Lung (tissue), 12 donors: ENCODE measurements around the gene ERBB4. TPM values are rescaled to one million over a fixed set of nuclear protein-coding genes. Genes with fewer than 3 reads are reported as not detected.

Source experiments
- ATAC-seq: fragments of 200-7000 bp; cut with Tn5 transposase; one replicate; pipeline ENCODE4 v1.9.1; 2020; ENCODE audit warnings: moderate number of reproducible peaks; ENCODE audit not compliant: insufficient read depth, low FRiP score
- DNase-seq, 3 donors: peaks; one replicate each; pipeline ENCODE4 v3.0.0-alpha.2; 2013 to 2017
- H3K27ac ChIP-seq, 2 donors: one replicate each; pipeline ENCODE4 v1.5.1; 2013; ENCODE audit warnings: mild to moderate bottlenecking in 2 of 2, moderate library complexity in 2 of 2, control low read depth in 1 of 2, inconsistent platforms in 1 of 2, low read depth in 1 of 2, low read length in 1 of 2
- H3K27me3 ChIP-seq, 3 donors: one replicate each; pipeline ENCODE4 v1.5.1; 2013; ENCODE audit warnings: low read length in 2 of 3; ENCODE audit not compliant: control insufficient read depth in 3 of 3, insufficient read depth in 3 of 3
- H3K36me3 ChIP-seq, 4 donors: one replicate each; pipeline ENCODE4 v1.5.1; 2013; ENCODE audit warnings: low read length in 4 of 4, mild to moderate bottlenecking in 1 of 4, moderate library complexity in 1 of 4; ENCODE audit not compliant: control insufficient read depth in 4 of 4, insufficient read depth in 4 of 4
- H3K4me1 ChIP-seq, 5 donors: one replicate each; pipeline ENCODE4 v1.5.1; 2013; ENCODE audit warnings: low read length in 5 of 5, mild to moderate bottlenecking in 2 of 5, moderate library complexity in 1 of 5; ENCODE audit not compliant: control insufficient read depth in 5 of 5, insufficient read depth in 5 of 5
- H3K4me3 ChIP-seq: one replicate; pipeline ENCODE4 v1.5.1; 2013; ENCODE audit warnings: mild to moderate bottlenecking, control low read depth, moderate library complexity
- H3K9ac ChIP-seq, 2 donors: one replicate each; pipeline ENCODE4 v1.5.1; 2013; ENCODE audit warnings: low read length in 2 of 2, control low read depth in 1 of 2; ENCODE audit not compliant: insufficient read depth in 1 of 2
- H3K9me3 ChIP-seq, 4 donors: one replicate each; pipeline ENCODE4 v1.5.1; 2013; ENCODE audit warnings: low read length in 3 of 4, mild to moderate bottlenecking in 1 of 4, moderate library complexity in 1 of 4; ENCODE audit not compliant: control insufficient read depth in 4 of 4, insufficient read depth in 3 of 4
- CTCF ChIP-seq: IDR thresholded peaks from 2 replicates; pipeline ENCODE4 v1.5.1; 2012; ENCODE audit warnings: mild to moderate bottlenecking; ENCODE audit errors: control extremely low read depth, extremely low read depth
- WGBS, 2 donors: extraction: QIAGEN DNeasy Blood & Tissue Kit; methylation state at CpG; one replicate each; pipeline ENCODE4 v1.1.7; 2013; 5-methylcytosine and 5-hydroxymethylcytosine counted together
- polyA plus RNA-seq, 2 donors: library from polyadenylated mRNA; stranded (reverse); fragments of 200-250 nt; gene quantifications; one replicate each; pipeline ENCODE4 v1.2.1, GENCODE V29; 2013
- total RNA-seq, 2 donors: library from RNA; depleted of rRNA in 1 of 2; stranded (reverse); fragments of >200 nt in 1 of 2; gene quantifications; one replicate each; pipeline ENCODE4 v1.2.1, GENCODE V29; 2014 to 2021
- donor health status: control.
- donor health status: control.
- donor health status: Bipolar disorder and iron deficiency.
- donor health status: healthy.
- donor health status: DM: yes; HTN: yes; CAD: no.

ERBB4 gene
- total and polyA plus RNA-seq, 4 donors, result 0.41 to 16.8 (median 5.3) TPM

GRCh38 chr2:211404098-211404497, 1134.5 kb downstream of the ERBB4 start:
- no peak for DNase-seq
- no peak for TF ChIP-seq CTCF

GRCh38 chr2:211401328-211401727, 1137.3 kb downstream of the ERBB4 start:
- Histone ChIP-seq H3K9me3 (no peaks in the 10 kb centered on the region), H3K27ac (no peak overlapping the region), H3K9ac (no peak overlapping the region), H3K27me3 (no peaks in the 10 kb centered on the region), H3K4me1 (no peaks in the 10 kb centered on the region), H3K36me3 (no peaks in the 10 kb centered on the region), H3K4me3 (no peak overlapping the region)
- DNase-seq (no peak), ATAC-seq (no peak)
- WGBS, 2 donors, result 86 to 87% methylated on average over 2 of the region's 2 CpGs
- no peak for TF ChIP-seq CTCF

More at GRCh38 chr2:211404098-211404497, 1134.5 kb downstream of the ERBB4 start:
- Histone ChIP-seq H3K9me3 (no peaks in the 10 kb centered on the region), H3K4me3 (no peak overlapping the region), H3K27ac (no peak overlapping the region), H3K4me1 (peaks cover 0 to 2% (median 0%) of the 10 kb centered on the region in 5 donors), H3K27me3 (no peaks in the 10 kb centered on the region), H3K9ac (no peak overlapping the region), H3K36me3 (no peaks in the 10 kb centered on the region)
- 77 to 81% methylated on average over 4 of the region's 4 CpGs for WGBS, 2 donors
- no peak for ATAC-seq

- 73 to 81% methylated on average over 2 of the region's 2 CpGs for WGBS, 2 donors
- ATAC-seq (no peak), DNase-seq (no peak)
- Histone ChIP-seq H3K9me3 (no peaks in the 10 kb centered on the region), H3K27me3 (no peaks in the 10 kb centered on the region), H3K36me3 (no peaks in the 10 kb centered on the region), H3K4me1 (no peaks in the 10 kb centered on the region), H3K4me3 (no peak overlapping the region), H3K27ac (no peak overlapping the region), H3K9ac (no peak overlapping the region)
- no peak for TF ChIP-seq CTCF
These were observed 1140.8 kb downstream of the ERBB4 start for GRCh38 chr2:211397764-211398163.

GRCh38 chr2:211396815-211397214, 1141.8 kb downstream of the ERBB4 start:
- TF ChIP-seq CTCF, result no peak

More at GRCh38 chr2:211396815-211397214, 1141.8 kb downstream of the ERBB4 start:
- H3K4me3 ChIP-seq, result no peak overlapping the region
- H3K9ac ChIP-seq, result no peak overlapping the region
- H3K36me3 ChIP-seq, result no peaks in the 10 kb centered on the region
- no peak for ATAC-seq
- WGBS, 2 donors, result 84 to 87% methylated on average over 2 of the region's 2 CpGs
- no peak overlapping the region for H3K27ac ChIP-seq
- H3K9me3 ChIP-seq, result no peaks in the 10 kb centered on the region
- DNase-seq, result peak in 1 of 3 donors; percentile 0
- no peaks in the 10 kb centered on the region for H3K27me3 ChIP-seq
- H3K4me1 ChIP-seq, result no peaks in the 10 kb centered on the region
